B cell (primary cell): ENCODE measurements around the gene EFCAB10. TPM values are rescaled to one million over a fixed set of nuclear protein-coding genes. Genes with fewer than 3 reads are reported as not detected.
"Not testable (repeated sequence)": the region's sequence is repeated elsewhere in the genome, so short reads cannot be mapped to it uniquely, and the experiment has no call there.

Experiments
- ATAC-seq: fragments of 200-7000 bp; cut with Tn5 transposase; one replicate; pipeline ENCODE4 v1.10.0; 2021; ENCODE audit warnings: low read depth, mild to moderate bottlenecking, moderate number of reproducible peaks, moderate library complexity
- CTCF ChIA-PET: fragments of 350-600 bp; sonication (Branson Sonifier 250); formaldehyde crosslinking; loops from one replicate; lab custom pipeline; 2021; ENCODE audit warnings: antibody characterized with exemption, inconsistent platforms; lab: Charles Lee
- POLR2A ChIA-PET: fragments of 350-600 bp; sonication (Branson Sonifier 250); formaldehyde crosslinking; loops from one replicate; lab custom pipeline; 2021; ENCODE audit warnings: antibody characterized with exemption; lab: Charles Lee
- DNase-seq: peaks from one replicate; pipeline ENCODE4 v3.0.0; 2013
- H2AFZ ChIP-seq: 2 replicates; pipeline ENCODE4 v1.6.1; 2012; ENCODE audit warnings: mild to moderate bottlenecking, low read depth, low read length; ENCODE audit not compliant: insufficient read depth, poor library complexity, severe bottlenecking
- H3K27ac ChIP-seq, 2 donors: 1 replicate in 1 of 2; 2 replicates in 1 of 2; pipeline ENCODE4 v1.5.1; 2012 to 2013; ENCODE audit warnings: low read length in 2 of 2, mild to moderate bottlenecking in 2 of 2, moderate library complexity in 1 of 2
- H3K27me3 ChIP-seq, 4 experiments: fragments of 200-600 bp in 1 of 4; sonication (generic) in 1 of 4; replicated peaks in 1 of 4; 1 replicate in 2 of 4; 2 replicates in 2 of 4; pipeline versions ENCODE4 v1.6.1 to v1.7.0; 2013 to 2016; ENCODE audit warnings: low read length in 3 of 4, mild to moderate bottlenecking in 2 of 4, mixed read lengths in 1 of 4, moderate library complexity in 1 of 4; ENCODE audit not compliant: insufficient read depth in 4 of 4, control insufficient read depth in 3 of 4; ENCODE audit errors: control extremely low read depth in 1 of 4
- H3K36me3 ChIP-seq, 2 experiments: replicated peaks in 1 of 2; 1 replicate in 1 of 2; 2 replicates in 1 of 2; pipeline versions ENCODE4 v1.6.1 to v1.7.1; 2013; ENCODE audit warnings: low read length in 1 of 2; ENCODE audit not compliant: insufficient read depth in 2 of 2, control insufficient read depth in 1 of 2; ENCODE audit errors: control extremely low read depth in 1 of 2, extremely low read depth in 1 of 2
- H3K4me1 ChIP-seq, 2 donors: fragments of 200-600 bp in 1 of 2; sonication (generic) in 1 of 2; 1 replicate in 1 of 2; 2 replicates in 1 of 2; pipeline versions ENCODE4 v1.5.1 to v1.6.1; 2013 to 2017; ENCODE audit warnings: low read length in 2 of 2; ENCODE audit not compliant: control insufficient read depth in 2 of 2, insufficient read depth in 2 of 2
- H3K4me2 ChIP-seq: replicated peaks from 2 replicates; pipeline ENCODE3; 2012; ENCODE audit warnings: mild to moderate bottlenecking, low read depth, low read length; ENCODE audit not compliant: poor library complexity, severe bottlenecking
- H3K4me3 ChIP-seq, 5 experiments: fragments of 200-600 bp in 1 of 5; sonication (generic) in 1 of 5; 1 replicate in 3 of 5; 2 replicates in 2 of 5; pipeline versions ENCODE4 v1.5.1 to v1.7.0; 2011 to 2016; ENCODE audit warnings: low read length in 4 of 5, mild to moderate bottlenecking in 4 of 5, low read depth in 2 of 5, control low read depth in 1 of 5, moderate library complexity in 1 of 5; ENCODE audit not compliant: insufficient read depth in 1 of 5; ENCODE audit errors: control extremely low read depth in 1 of 5, extremely low read depth in 1 of 5
- H3K79me2 ChIP-seq: fragments of 200-600 bp; sonication (generic); one replicate; pipeline ENCODE4 v1.6.0; 2016; ENCODE audit warnings: low read length; ENCODE audit not compliant: control insufficient read depth, insufficient read depth
- H3K9ac ChIP-seq: fragments of 200-600 bp; sonication (generic); 2 replicates; pipeline ENCODE4 v1.6.1; 2017; ENCODE audit warnings: mild to moderate bottlenecking, low read length, moderate library complexity
- H3K9me3 ChIP-seq, 3 donors: one replicate each; pipeline versions ENCODE4 v1.6.1 to v1.7.1; 2013; ENCODE audit warnings: low read length in 2 of 3; ENCODE audit not compliant: control insufficient read depth in 2 of 3, insufficient read depth in 1 of 3; ENCODE audit errors: control extremely low read depth in 1 of 3
- H4K20me1 ChIP-seq: 2 replicates; pipeline ENCODE4 v1.6.0; 2012; ENCODE audit warnings: mild to moderate bottlenecking, low read length; ENCODE audit not compliant: insufficient read depth, control insufficient read depth, poor library complexity, severe bottlenecking
- H3K27ac Mint-ChIP-seq: one replicate; pipeline ENCODE4 v1.8.0; 2021; ENCODE audit warnings: mixed read lengths
- H3K27me3 Mint-ChIP-seq: one replicate; pipeline ENCODE4 v1.8.0; 2021; ENCODE audit warnings: mixed read lengths
- H3K4me1 Mint-ChIP-seq: one replicate; pipeline ENCODE4 v1.8.0; 2021; ENCODE audit warnings: mixed read lengths
- H3K4me3 Mint-ChIP-seq: one replicate; pipeline ENCODE4 v1.8.0; 2021; ENCODE audit warnings: mixed read lengths
- H3K9me3 Mint-ChIP-seq: one replicate; pipeline ENCODE4 v1.8.0; 2022; ENCODE audit warnings: mixed read lengths; ENCODE audit not compliant: insufficient read depth
- CTCF ChIP-seq: fragments of 200-600 bp; IDR thresholded peaks from one replicate; pipeline ENCODE4 v1.8.0; 2022; ENCODE audit warnings: antibody characterized with exemption, mild to moderate bottlenecking
- EZH2 ChIP-seq: IDR thresholded peaks from 2 replicates; pipeline ENCODE4 v1.6.1; 2012; ENCODE audit warnings: borderline replicate concordance, low read depth, mild to moderate bottlenecking, moderate library complexity, low read length; ENCODE audit not compliant: insufficient read depth, poor library complexity, severe bottlenecking
- WGBS: methylation state at CpG from one replicate; pipeline ENCODE4 v1.1.5; 2013; ENCODE audit warnings: missing lambda C conversion rate; ENCODE audit not compliant: insufficient coverage; 5-methylcytosine and 5-hydroxymethylcytosine counted together
- intact Hi-C: fragments of 100-400 bp; cut with micrococcal nuclease; formaldehyde crosslinking; loops from one replicate; pipeline ENCODE4 v1.10.0; 2022
- polyA plus RNA-seq: library from polyadenylated mRNA; depleted of rRNA; stranded (reverse); fragments of >200 nt; gene quantifications from 2 replicates; pipeline ENCODE4 v1.2.3, GENCODE V29; 2012
- total RNA-seq, 2 donors: library from RNA; stranded (reverse); fragments of 120-200 nt in 1 of 2; gene quantifications; 1 replicate in 1 of 2; 2 replicates in 1 of 2; pipeline versions ENCODE4 v1.2.3 to v1.2.4, GENCODE V29; 2013 to 2022

Gene EFCAB10
- total and polyA plus RNA-seq, 2 donors (not counting 1 experiment from before 2014, with no cell fraction given): not detected

- H3K27me3 ChIP-seq: no peaks in the 10 kb centered on the region
- Mint-ChIP-seq H3K27ac (peak overlapping the region; percentile 56), H3K4me1 (peaks cover 27% of the 10 kb centered on the region), H3K27me3 (no peaks in the 10 kb centered on the region), H3K4me3 (peak overlapping the region; percentile 74), H3K9me3 (no peaks in the 10 kb centered on the region)
- ATAC-seq (no peak), DNase-seq (peak; percentile 17)
- intact Hi-C loops: loop anchor here (5.0 kb wide), 3 partner anchors 178 to 1637 kb away; partner anchors contain the start of genes HBP1 and KMT2E
- H3K9me3 ChIP-seq: no peaks in the 10 kb centered on the region
- WGBS: 96% methylated on average over 9 of the region's 10 CpGs
- H3K9ac ChIP-seq: no peak overlapping the region
- TF ChIP-seq CTCF (no peak), EZH2 (no peak)
- H3K4me3 ChIP-seq: no peak overlapping the region
- no peak overlapping the region for H2AFZ ChIP-seq
- H4K20me1 ChIP-seq: no peaks in the 10 kb centered on the region
- ChIA-PET CTCF (interaction anchor here (1.1 kb wide), 1 partner anchor 35 kb away, joined by 3 read pairs; no protein-coding TSS in a partner anchor), POLR2A (interaction anchor here (0.7 kb wide), 1 partner anchor 171 kb away, joined by 3 read pairs; no protein-coding TSS in a partner anchor)
- H3K36me3 ChIP-seq: peaks cover 0 to 7% of the 10 kb centered on the region in 2 experiments
- no peak overlapping the region for H3K4me2 ChIP-seq
- H3K27ac ChIP-seq: no peak overlapping the region
- H3K4me1 ChIP-seq: peaks cover 18 to 23% of the 10 kb centered on the region in 2 donors
- peaks cover 25% of the 10 kb centered on the region for H3K79me2 ChIP-seq
These were observed 51.2 kb downstream of the EFCAB10 start for GRCh38 chr7:105530126-105530525.

- H3K9me3 ChIP-seq, DNase-seq, ATAC-seq, H3K27ac Mint-ChIP-seq, H3K27me3 Mint-ChIP-seq, H3K27ac ChIP-seq, H3K36me3 ChIP-seq, H2AFZ ChIP-seq, H3K4me2 ChIP-seq, intact Hi-C loops, H3K9me3 Mint-ChIP-seq, H4K20me1 ChIP-seq, POLR2A ChIA-PET, CTCF ChIA-PET, H3K4me3 Mint-ChIP-seq, H3K4me3 ChIP-seq, H3K79me2 ChIP-seq, H3K27me3 ChIP-seq, H3K9ac ChIP-seq: not testable (repeated sequence)
- peaks cover 12 to 20% of the 10 kb centered on the region in 2 donors for H3K4me1 ChIP-seq
- peaks cover 21% of the 10 kb centered on the region for H3K4me1 Mint-ChIP-seq
- 100% methylated on average over 1 of the region's 5 CpGs for WGBS
These were observed 53.6 kb downstream of the EFCAB10 start for GRCh38 chr7:105527737-105528136.
